ENCODE results near the gene SLC29A3. TPM values are rescaled to one million over a fixed set of nuclear protein-coding genes. Genes with fewer than 3 reads are reported as not detected.

Gene SLC29A3
- total RNA-seq: 1.3 and 2.1 TPM in 2 replicates

DNA sequence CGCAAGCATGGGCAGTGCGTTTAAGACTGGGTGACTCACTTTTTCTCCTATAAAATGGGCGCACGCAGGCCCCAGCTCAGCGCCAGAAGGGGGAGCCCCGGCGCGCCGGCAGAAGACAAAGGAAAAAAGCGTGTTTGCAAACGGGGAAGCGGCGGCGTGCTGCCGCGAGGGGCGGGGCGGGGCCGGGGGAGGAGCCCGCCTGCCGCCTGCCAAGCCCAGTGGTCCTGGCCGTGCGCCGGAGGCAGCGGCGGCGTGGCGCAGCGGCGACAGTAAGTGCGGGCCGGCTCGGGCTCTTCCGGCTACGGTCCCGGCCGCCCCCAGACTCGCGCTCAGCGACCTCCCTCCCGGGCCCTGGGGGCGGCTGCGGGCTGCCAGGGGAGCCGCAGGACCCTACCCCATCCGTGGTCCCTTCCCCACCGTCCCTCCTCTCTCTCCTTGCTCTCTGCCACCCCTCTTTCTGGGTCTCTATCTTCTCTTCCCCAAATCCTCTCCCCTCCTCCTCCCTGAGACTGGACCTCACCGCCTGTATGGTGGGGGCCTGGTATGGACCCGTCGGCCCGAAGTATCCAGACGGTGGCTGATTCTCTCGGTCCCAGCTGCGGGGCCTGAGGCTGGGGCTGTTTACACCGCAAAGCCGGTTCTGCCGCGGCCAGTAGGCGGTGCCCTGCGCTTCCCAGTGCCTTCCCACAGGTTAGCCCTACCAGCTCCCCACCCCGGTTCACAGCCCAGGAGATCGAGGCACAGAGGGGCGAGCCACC, at the start of gene SLC29A3:
Gene SLC29A3 (plus strand): TSS at position 218 of the 758 bp plus-strand sequence. CDS start 51 bp downstream, at position 269.

DNA sequence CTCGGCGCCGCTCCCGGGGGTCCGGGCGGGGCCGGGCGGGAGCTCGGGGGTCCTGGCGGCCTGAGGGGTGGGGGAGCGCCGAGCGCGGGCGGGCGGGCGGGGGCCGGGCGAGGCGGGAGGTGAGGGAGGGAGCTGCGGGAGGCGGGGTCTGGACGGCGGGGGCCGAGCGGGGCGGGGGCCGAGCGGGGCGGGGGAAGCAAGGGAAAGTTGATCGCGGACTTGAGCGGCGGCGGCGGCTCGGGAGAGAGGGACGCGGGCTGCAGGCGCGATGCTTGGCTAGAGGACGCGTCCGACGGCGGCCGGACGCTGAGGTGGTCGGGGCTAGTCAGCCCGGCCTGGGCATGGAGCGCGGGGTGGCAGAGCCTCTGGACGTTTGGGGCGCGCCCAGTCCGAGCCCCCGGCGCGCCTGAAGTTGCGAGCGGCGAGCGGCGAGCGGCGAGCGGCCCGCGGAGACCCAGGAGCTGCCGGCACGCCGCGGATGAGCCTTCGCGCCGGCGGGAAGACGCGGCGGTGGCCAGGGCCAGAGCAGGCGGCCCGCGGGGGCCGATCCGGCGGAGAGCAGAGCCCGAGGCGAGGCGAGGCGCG, 77.7 kb downstream of the SLC29A3 start, which contains the start of gene CDH23:
Gene CDH23 (plus strand): TSS at position 210 of the 585 bp plus-strand sequence. CDS start 42,912 bp downstream, outside the sequence.

Other genes with a start within 250 kb of the SLC29A3 start
- gene UNC5B, start 106.7 kb upstream of the SLC29A3 start, total RNA-seq: 7.7 and 14.5 TPM in 2 replicates
- under 0.01 TPM in 1 of 2 replicates, not detected in the other for gene CDH23, start 77.7 kb downstream of the SLC29A3 start, total RNA-seq